NT2/D1 (cell line): ENCODE measurements around the gene MAPK12.

Source experiments
- DNase-seq: peaks from one replicate; pipeline ENCODE4 v3.0.0-alpha.2; 2011; ENCODE audit warnings: low read depth, low spot score
- H3K27me3 ChIP-seq: 2 replicates; pipeline ENCODE4 v1.6.0; 2011; ENCODE audit warnings: mild to moderate bottlenecking; ENCODE audit not compliant: insufficient read length, insufficient read depth
- H3K36me3 ChIP-seq: 2 replicates; pipeline ENCODE4 v1.6.1; 2011; ENCODE audit warnings: mild to moderate bottlenecking, low read length, mixed read lengths; ENCODE audit not compliant: insufficient read depth, insufficient read length
- H3K4me1 ChIP-seq: 2 replicates; pipeline ENCODE4 v1.5.1; 2011; ENCODE audit not compliant: insufficient read depth, insufficient read length
- H3K4me3 ChIP-seq: 2 replicates; pipeline ENCODE4 v1.5.1; 2011; ENCODE audit warnings: low read depth; ENCODE audit not compliant: insufficient read length
- H3K9ac ChIP-seq: 2 replicates; pipeline ENCODE4 v1.6.0; 2011; ENCODE audit warnings: low read depth; ENCODE audit not compliant: insufficient read length
- H3K9me3 ChIP-seq: 2 replicates; pipeline ENCODE4 v1.5.1; 2011; ENCODE audit warnings: mild to moderate bottlenecking, low read length; ENCODE audit not compliant: insufficient read depth
- SUZ12 ChIP-seq: IDR thresholded peaks from 2 replicates; pipeline ENCODE4 v1.6.1; 2011; ENCODE audit not compliant: insufficient read length, insufficient read depth; ENCODE audit errors: extremely low read depth
- YY1 ChIP-seq: IDR thresholded peaks from 2 replicates; pipeline ENCODE4 v1.6.1; 2011; ENCODE audit not compliant: insufficient read length, insufficient read depth
- ZNF274 ChIP-seq: IDR thresholded peaks from 2 replicates; pipeline ENCODE4 v1.6.1; 2011; ENCODE audit warnings: mild to moderate bottlenecking, low read depth, low read length

Gene MAPK12

GRCh38 chr22:50303515-50303847, 42.0 kb upstream of the MAPK12 start:
- TF ChIP-seq YY1 (no peak), SUZ12 (no peak), ZNF274 (no peak)
- Histone ChIP-seq H3K4me1 (peaks cover 32% of the 10 kb centered on the region), H3K4me3 (no peak overlapping the region), H3K27me3 (no peaks in the 10 kb centered on the region), H3K36me3 (peaks cover 17% of the 10 kb centered on the region), H3K9ac (peak overlapping the region; percentile 56), H3K9me3 (no peaks in the 10 kb centered on the region)
- no peak for DNase-seq

- TF ChIP-seq YY1: no peak
- TF ChIP-seq ZNF274: no peak
- no peak for TF ChIP-seq SUZ12
- H3K4me3 ChIP-seq: no peak overlapping the region
- H3K9ac ChIP-seq: no peak overlapping the region
- DNase-seq: no peak
- peaks cover 19% of the 10 kb centered on the region for H3K36me3 ChIP-seq
- H3K4me1 ChIP-seq: peaks cover 25% of the 10 kb centered on the region
- no peaks in the 10 kb centered on the region for H3K27me3 ChIP-seq
- H3K9me3 ChIP-seq: no peaks in the 10 kb centered on the region
These were observed 41.1 kb upstream of the MAPK12 start for GRCh38 chr22:50302564-50302963.

GRCh38 chr22:50302041-50302541, 40.6 kb upstream of the MAPK12 start:
- no peak overlapping the region for H3K9ac ChIP-seq
- peaks cover 30% of the 10 kb centered on the region for H3K4me1 ChIP-seq
- H3K9me3 ChIP-seq: no peaks in the 10 kb centered on the region
- peaks cover 19% of the 10 kb centered on the region for H3K36me3 ChIP-seq
- TF ChIP-seq ZNF274 (no peak), YY1 (no peak), SUZ12 (no peak)
- no peaks in the 10 kb centered on the region for H3K27me3 ChIP-seq
- DNase-seq: no peak
- no peak overlapping the region for H3K4me3 ChIP-seq

- Histone ChIP-seq H3K9ac (no peak overlapping the region), H3K4me1 (peaks cover 35% of the 10 kb centered on the region)
- DNase-seq: no peak
These were observed 40.1 kb upstream of the MAPK12 start for GRCh38 chr22:50301581-50301991.

GRCh38 chr22:50300620-50301257, 39.3 kb upstream of the MAPK12 start:
- TF ChIP-seq SUZ12 (no peak), YY1 (no peak), ZNF274 (no peak)
- DNase-seq: no peak
- Histone ChIP-seq H3K4me1 (peaks cover 34% of the 10 kb centered on the region), H3K36me3 (peaks cover 19% of the 10 kb centered on the region), H3K27me3 (no peaks in the 10 kb centered on the region), H3K4me3 (no peak overlapping the region), H3K9me3 (no peaks in the 10 kb centered on the region), H3K9ac (no peak overlapping the region)

More at GRCh38 chr22:50301581-50301991, 40.1 kb upstream of the MAPK12 start:
- TF ChIP-seq ZNF274: no peak
- no peak for TF ChIP-seq SUZ12
- TF ChIP-seq YY1: no peak
- Histone ChIP-seq H3K27me3 (no peaks in the 10 kb centered on the region), H3K36me3 (peaks cover 19% of the 10 kb centered on the region), H3K4me3 (no peak overlapping the region), H3K9me3 (no peaks in the 10 kb centered on the region)

- Histone ChIP-seq H3K36me3 (peaks cover 17% of the 10 kb centered on the region), H3K4me3 (peak overlapping the region; percentile 26), H3K9me3 (no peaks in the 10 kb centered on the region), H3K9ac (no peak overlapping the region), H3K4me1 (peaks cover 27% of the 10 kb centered on the region), H3K27me3 (no peaks in the 10 kb centered on the region)
- no peak for DNase-seq
- no peak for TF ChIP-seq SUZ12
These were observed 38.5 kb upstream of the MAPK12 start for GRCh38 chr22:50299785-50300619.
